Measurements from ENCODE around the gene MAGEB1.

MAGEB1 gene, protein sequence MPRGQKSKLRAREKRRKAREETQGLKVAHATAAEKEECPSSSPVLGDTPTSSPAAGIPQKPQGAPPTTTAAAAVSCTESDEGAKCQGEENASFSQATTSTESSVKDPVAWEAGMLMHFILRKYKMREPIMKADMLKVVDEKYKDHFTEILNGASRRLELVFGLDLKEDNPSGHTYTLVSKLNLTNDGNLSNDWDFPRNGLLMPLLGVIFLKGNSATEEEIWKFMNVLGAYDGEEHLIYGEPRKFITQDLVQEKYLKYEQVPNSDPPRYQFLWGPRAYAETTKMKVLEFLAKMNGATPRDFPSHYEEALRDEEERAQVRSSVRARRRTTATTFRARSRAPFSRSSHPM

DNA sequence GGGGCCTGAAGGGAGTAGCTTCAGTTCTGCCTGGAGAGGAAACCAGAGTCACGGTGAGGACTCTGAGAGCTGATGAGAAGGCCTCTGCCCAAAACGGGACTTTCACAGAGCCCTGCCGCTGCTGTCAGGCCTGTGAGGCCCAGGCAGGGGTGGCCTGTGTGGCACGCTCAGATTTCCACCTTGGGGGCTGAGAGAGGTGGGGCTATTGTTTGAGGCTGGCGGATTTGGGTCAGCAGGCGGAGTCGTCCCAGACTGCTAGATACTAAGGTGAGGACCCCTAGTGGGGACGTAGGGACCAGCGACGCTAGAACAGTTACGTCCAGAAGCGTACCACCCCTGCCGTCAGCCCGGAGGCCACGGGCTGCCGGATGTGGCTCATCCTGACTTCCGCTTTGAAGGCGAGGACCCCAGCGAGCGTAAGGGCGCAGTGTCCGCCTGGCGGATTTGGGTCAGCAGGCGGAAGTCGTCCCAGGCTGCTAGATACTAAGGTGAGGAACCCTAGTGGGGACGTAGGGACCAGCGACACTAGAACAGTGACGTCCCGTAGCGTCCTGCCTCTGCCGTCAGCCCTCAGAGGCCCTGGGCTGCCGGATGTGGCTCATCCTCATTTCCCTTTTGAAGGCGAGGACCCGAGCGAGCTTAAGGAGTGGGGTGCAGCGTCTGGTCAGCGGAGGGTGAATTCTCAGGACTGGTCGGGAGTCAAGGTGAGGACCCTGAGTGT is at the start of gene MAGEB1:
TSS of gene MAGEB1 (plus strand) at position 378 of the 721 bp plus-strand sequence. CDS start 3,348 bp downstream, outside the sequence.
- no peak for DNase-seq

DNA sequence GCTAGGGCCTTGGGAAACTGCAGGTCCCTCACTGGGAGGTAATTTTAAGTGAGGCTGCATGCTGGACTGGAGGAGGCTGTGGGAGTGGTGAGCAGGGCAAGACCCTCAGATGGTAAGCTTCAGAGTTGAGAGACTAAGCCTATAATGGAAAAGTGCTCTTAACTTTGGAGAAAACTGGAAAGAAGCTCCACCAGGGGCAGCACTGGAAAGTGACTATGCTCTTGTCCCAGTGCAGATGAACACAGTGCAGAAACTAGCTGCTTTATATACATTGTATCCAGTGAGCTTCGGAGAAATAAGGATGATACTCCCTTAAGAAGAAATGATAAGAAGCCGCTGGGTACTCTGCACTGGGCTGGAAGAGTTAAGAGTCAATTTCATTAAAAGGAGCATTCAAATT is 34.8 kb upstream of the MAGEB1 start:
- no peak for DNase-seq

DNA sequence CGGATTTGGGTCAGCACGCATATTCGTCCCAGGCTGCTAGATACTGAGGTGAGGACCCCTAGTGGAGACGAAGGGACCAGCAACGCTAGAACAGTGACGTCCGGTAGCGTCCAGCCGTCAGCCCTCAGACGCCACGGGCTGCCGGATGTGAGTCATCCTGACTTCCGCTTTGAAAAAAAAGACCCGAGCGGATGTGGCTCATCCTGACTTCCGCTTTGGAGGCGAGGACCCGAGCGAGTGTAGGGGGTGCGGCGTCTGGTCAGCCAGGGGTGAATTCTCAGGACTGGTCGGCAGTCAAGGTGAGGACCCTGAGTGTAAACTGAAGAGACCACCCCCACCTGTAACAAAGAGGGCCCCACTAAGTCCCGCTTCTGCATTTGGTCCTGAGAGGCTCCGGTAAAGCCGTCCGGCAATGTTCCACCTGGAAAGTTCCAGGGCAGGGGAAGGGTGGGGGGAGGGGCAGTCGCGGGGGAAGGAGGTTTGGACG is 31.5 kb upstream of the MAGEB1 start, which contains the start of gene MAGEB2:
TSS of gene MAGEB2 (plus strand) at position 207 of the 487 bp plus-strand sequence. CDS start 3,018 bp downstream, outside the sequence.
- DNase-seq = no peak

DNA sequence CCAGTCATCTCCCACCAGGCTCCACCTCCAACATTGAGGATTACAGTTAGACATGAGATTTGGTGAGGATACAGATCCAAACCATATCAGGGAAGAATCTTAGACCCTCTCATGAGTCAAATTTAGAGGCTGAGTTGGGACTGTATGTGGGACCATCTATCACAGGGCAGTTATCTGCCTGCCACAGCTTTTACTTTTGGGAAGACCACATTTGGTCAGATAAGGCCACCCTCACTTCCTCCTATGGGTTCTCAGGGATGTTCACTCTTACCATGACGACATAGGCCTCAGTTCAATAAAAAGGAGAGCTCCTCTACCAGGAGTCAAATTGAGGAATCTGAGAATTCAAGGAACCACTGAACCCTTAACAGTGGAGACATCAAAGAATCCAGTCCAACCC is 29.5 kb upstream of the MAGEB1 start:
- no peak for DNase-seq

DNA sequence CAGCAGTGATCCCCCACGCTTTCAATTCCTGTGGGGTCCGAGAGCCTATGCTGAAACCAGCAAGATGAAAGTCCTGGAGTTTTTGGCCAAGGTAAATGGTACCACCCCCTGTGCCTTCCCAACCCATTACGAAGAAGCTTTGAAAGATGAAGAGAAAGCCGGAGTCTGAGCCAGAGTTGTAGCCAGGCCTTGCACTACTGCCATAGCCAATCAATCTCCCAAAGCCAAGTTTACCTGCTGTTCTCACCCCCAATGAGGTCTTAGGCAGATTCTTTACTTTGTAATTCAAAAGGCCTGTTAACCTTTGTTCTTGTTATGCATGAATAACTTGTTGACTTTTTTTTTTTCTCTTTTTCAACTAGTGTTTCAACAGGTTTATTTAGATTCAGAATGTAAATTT is 27.6 kb upstream of the MAGEB1 start:
- no peak for DNase-seq

DNA sequence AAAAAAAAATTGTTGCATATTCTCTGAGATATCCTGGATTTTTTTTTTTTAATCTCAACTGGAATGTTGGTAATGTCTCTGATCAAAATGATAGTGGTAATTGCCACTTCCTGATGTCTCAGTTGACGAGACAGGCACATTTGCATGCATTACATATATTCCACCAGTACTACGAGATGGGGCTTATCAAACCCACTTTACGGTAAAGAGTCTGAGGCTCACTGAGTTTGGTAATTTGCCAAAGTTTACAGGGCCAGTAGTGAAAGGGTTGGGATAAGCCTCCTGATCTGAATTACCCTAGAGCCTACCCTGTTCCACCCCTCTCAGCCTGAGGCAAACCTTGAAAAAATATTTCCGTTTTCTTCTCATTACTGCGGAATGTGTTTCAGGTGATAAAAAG is 26.3 kb upstream of the MAGEB1 start:
- DNase-seq = no peak

DNA sequence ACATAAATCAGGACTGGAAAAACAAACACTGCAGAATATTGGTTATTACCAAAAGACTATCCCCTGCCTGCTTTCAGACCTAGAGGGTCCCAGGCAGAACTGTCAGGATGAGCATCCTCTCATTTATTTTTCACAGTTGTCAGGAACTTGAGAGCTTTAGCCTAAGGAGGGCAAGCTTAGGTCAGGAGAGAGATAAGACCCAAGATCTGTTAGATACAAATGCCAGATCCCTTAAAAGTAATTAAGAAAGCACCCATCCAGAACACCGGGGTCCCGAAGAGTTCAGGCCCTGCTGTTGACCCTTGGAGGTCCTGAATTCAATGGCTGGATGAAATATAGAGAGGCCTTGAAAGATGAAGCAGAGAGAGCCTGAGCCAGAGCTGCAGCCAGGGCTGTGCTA is 22.4 kb upstream of the MAGEB1 start:
- no peak for DNase-seq

DNA sequence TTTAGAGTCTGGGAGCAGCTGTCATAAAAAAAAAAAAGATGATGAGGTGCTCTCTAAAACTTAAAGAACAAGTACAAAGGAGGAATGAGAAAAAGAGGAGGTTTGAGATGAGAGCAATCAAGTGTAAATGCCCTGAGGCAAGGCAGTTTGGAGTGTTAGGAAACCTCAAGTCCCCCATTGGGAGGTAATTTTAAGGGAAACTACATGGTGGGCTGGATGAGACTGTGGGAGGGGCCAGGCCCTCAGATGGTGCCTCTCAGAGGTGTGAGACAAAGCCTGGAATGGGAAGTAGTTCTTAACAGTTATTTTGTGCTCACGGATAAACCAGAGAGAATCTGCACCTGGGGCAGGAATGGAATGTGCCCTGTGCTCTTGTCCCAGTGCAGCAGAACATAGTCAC is 18.4 kb upstream of the MAGEB1 start:
- no peak for DNase-seq

DNA sequence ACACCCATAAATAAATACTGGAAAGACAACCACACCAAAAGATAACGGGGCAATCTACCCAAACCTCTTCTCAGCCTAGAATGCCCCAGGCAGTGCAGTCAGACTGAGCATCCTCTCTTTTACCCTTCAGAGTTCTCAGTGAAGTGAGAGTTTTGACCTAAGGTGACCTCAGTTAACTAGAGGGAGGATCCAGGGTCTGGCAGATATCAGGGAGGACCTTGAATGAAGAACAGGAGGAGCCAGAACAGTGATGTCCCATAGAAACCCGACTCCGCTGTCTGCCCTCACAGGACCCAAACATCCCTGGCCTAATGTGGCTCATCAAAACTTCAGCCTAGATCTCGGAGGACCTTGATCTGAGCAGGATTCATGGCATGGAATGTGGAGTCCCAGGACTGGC is 16.6 kb upstream of the MAGEB1 start, which contains the start of gene MAGEB3:
TSS of gene MAGEB3 (plus strand) at position 263 of the 400 bp plus-strand sequence. CDS start 5,268 bp downstream, outside the sequence.
- no peak for DNase-seq

DNA sequence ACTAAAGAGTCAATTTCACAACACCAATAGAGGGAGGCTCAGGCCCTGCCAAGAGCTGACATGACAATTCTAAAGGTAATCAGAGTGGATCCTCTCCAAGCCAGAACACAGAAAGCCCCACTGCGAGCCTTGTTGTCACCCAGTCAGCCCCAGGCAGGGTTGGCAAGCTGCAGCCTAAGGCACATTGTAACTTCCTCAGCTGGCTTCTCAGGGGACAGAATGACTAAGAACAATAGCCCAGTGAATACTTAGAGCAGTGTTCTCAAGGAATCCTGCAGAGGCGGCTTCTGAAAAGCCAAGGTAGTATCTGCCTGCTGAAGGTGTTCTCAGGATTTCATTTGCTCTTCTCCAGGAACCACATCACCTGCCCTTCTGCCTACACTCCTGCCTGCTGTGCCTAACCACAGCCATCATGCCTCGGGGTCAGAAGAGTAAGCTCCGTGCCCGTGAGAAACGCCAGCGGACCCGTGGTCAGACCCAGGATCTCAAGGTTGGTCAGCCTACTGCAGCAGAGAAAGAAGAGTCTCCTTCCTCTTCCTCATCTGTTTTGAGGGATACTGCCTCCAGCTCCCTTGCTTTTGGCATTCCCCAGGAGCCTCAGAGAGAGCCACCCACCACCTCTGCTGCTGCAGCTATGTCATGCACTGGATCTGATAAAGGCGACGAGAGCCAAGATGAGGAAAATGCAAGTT is 5.1 kb upstream of the MAGEB1 start, which contains the start of gene MAGEB4:
TSS of gene MAGEB4 (plus strand) at position 277 of the 692 bp plus-strand sequence. CDS start at position 413, 136 bp downstream.
- DNase-seq = no peak

DNA sequence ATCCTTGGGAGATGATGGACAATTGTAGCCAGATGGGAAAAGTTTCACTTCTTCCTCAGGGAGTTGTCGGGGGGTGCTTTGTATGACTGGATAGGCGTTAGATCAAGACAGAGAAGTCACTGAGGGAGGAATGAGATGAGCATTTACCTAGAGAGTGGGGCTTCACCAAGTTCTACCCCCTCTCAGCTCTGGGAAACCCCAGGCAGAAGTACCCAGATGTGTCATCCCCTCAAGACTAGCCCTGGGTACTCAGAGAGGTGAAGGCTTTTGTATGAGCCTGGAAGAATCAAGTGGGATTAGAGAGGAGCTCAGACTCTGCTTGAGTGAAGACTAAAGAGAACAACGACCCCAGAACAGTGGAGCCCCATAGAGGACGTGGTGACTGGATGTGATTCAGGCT is 1.9 kb downstream of the MAGEB1 start:
- DNase-seq = no peak

DNA sequence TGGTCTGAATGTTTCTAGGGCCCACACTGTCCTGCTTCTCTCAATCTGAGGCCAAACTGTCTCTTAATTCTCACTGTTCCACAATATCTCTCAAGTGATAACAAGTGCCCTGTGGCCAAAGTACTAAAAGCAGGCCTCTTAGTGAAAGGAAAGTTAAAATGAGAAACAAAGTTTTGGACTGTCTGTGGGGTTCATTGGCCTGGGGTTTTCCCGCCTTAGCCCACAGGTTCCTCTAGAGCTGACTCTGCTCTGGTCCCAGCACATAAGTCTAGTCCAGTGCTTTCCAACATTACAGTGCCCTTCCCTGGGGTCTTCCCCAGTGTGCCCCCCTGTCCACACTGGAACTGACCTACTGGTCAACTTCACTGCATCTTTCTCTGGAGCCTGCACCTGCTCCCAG is 6.3 kb downstream of the MAGEB1 start:
- no peak for DNase-seq

DNA sequence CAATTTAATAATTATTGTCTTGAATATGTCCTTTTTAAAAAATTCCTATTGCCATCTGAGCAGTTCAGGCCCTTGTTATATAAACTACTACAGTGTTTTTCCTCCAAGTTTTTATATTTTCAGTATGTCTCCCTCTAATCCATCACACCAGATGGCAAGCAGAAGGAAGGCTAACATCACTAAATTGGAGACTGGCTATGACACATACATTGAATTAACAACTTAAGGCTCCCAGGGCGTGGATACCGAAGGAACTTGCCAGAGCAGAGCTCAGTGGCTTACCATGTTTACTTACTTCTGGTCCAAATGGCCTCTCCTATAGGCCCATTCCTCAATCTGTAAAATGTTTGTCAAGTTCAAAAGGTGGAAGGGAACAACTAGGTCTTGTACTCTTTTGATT is 13.0 kb downstream of the MAGEB1 start:
- no peak for DNase-seq

DNA sequence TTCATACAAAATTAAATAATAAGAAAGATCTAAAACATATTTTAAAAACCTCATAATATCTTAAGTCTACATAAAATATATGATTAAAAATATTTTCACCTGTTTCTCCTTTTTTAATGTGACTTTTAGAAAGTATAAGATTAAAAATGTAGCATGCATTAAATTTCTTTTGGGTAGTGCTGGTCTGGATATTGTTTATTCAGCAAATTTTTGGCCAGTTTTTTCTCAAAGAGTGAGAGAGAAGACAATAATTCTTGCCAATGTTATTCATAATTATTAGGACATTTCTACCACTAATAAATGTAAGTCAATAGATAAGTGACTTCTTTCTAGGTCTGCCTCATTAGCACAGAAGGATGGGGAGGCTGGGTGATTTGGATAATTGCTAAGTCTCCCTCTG is 14.1 kb downstream of the MAGEB1 start:
- no peak for DNase-seq

DNA sequence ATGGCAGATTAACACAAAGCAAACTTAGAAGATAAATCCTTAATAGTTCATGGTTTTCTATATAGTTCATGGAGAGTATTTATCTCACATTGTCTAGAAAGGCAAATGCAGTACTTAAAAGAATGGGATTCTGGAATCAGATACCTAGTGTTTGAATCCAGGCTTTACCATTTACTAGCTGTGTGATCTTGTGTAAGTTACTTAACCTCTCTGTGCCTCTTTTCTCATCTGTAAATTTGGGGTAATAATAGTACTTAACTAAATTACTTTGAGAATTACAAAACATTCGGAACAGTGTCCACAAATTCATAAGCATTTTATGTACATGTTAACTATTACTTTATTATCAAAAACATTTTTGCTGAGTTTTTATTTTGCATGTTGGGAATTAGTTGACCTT is 15.8 kb downstream of the MAGEB1 start:
- no peak for DNase-seq

DNA sequence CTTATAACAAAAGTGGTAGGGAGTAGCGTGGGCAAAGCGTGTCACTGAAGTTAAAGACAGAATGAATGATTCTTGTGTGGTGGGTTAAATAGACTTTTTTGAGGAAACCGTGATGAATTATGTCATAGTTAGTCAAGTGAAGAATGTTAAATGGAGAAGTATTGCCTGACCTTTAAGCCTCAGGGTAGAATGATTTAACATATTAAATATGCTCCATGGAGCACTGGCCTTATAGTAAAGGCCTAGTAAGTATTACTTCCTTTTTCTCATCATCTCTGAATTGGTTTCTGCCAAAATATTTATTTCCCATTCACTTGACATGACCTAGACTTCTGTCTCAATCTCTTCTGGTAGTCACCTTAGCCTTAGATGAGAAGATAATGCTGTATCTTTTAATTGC is 23.7 kb downstream of the MAGEB1 start:
- DNase-seq = no peak

DNA sequence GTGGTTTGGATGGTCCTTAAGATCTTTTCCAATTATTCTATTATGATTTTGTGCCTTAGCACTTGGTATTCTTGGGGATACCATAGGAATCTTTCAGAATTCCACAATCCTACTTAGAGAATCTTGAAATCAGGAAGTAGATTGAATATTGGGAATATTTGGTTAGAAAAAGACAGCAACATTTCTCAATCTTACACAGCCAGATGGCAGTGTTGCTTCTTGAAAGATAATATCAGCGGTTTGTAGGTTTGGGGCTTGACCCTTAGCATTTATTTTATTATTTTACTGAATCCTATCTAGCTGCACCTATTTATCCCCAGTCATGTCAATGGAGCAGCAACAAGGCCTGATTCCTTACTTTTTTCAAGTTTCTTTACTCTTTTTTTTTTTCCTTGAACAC is 28.6 kb downstream of the MAGEB1 start:
- no peak for DNase-seq

DNA sequence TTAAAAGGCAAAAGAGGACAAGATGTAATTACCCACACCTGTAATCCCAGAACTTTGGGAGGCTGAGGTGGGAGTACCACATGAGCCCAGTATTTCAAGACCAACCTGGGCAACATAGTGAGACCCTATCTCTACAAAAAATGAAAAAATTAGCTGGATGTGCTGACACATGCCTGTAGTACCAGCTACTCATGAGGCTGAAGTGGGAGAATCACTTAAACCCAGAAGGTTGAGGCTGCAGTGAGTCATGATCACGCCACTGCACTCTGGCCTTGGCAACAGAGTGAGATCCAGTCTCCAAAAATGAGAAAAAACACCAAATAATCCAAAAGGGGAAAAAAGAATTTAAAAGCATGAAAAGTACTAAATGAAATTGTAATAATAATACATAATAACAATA is 31.4 kb downstream of the MAGEB1 start:
- DNase-seq = no peak

DNA sequence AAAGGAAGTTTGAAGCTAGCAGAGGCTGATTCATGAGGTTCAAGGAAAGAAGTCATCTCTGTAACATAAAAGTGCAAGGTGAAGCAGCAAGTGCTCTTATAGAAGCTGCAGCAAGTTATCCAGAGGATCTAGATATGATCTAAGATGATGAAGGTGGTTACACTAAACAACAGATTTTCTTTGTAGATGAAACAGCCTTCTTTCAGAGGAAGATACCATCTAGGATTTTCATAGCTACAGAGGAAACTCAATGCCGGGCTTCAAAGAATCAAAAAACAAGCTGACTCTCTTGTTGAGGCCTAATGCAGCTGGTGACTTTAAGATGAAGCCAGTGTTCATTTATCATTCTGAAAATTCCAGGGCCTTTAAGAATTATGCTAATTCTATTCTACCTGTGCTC is 33.5 kb downstream of the MAGEB1 start:
- no peak for DNase-seq

DNA sequence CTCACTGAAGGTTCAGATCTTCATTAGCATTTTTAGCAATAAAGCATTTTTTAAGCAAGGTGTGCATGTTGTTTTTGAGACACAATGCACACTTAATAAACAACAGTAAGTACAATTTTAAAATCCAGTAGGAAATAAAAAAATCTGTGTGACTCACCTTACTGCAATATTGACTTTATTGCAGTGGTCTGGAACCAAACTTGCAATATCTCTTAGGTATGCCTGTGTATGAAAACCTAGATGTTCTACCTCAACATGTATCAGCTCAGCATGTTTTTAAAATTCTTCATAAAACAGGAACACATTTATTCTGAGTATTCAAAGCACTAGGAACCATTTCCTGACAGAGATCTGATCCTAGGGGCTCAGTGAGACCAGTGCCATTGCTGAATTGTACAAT is 35.6 kb downstream of the MAGEB1 start:
- no peak for DNase-seq

DNA sequence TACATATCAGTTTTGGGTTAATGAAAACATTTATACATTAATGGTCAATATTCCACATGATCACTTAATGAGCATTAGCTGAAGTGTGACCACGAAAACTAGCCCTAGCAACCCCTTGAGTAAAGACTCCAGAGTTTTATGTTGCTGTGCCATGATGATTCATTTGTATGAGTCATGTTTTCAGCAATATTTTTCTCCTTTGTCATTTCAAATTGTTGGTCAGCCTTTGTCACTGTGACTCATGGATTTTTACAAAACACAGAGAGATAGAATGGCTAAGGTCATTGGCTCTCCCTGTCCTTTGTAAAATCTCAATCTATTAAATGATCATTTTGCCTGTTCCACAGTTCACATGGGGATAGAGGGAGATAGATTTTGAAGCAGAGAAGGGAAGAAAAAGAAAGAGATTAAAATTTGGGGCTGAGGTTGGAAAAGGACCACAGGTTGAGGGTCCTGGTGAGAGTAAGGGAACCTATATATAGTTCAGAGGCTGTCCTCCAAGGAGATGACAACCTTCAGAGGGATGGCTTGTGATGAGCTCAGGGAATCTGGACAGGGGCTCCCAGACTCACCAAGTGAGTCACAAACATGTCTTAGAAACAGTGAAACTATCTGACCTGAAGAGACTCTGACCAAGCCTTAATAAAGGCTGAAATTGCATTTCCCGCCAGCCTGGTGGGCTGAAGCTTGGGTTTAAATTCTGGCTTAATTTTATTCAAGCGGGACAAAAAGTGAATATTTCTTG is 36.7 kb downstream of the MAGEB1 start:
- DNase-seq = no peak

DNA sequence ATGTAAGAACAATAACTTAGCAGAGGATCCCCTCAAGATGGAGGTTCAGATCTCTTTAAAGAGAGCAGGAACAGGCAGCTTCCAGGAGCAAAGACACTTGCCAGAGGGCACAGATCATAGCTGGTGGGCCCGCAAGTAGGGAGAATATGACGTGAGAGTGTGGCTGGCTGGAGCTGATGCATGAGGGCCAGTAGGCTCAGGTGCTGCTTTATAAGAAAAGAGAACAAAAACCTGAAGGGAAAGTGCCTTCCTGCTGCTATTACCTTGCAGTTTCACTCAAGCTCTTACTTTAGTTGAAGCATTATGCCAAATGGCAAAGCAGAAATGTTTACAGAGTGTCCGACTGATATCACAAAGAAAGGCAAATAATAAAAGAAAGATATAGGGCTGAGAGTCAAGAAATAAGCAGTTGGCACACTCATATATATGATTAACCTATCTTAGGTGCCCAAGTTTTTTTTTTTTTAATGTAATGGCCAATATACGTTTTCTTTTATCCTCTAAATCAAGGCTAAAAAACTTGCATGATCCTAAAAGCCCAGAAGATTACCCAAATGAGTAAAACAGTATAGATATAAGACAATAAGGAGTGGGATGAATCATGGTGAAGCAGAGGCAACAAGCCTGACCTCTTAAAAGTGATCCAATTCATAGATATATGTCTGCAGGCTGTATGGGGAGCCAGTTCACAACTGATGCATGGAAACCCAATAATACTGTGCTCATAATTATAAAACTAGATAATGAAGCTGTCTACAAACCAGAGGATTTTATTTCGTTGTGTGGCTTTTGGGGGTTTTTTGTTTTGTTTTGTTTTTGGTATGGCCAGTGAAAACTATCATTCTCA is 49.7 kb downstream of the MAGEB1 start:
- DNase-seq = no peak
